ENCODE data around the gene LAPTM5.

The LAPTM5 gene

DNA sequence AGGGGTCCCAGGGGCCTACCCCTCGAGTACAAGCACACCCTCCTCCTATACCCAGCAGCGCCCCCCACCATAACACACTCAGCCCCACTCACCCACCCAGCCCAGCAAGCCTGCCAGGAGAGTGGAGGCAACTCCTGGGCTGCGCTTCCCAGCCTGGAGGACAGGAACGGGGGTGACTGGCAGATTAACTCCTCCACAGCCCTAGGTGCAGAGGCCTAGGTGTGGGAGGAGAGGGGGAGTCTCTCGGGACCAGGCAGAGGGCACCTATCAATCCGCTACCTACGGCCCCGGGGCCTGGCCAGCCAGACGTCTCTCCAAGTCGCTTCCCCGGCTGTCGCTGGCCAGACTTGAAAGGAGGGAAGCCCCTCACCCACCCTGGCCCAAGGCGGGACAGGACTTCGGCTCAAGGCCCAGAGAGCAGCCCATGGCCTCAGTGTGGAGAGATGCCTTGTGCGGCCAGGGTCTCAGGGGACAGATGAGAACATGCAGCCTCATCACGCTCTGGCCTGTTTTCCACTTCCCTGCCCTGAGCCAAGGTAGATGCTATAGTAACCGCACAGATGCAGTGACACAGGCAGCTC is 59.1 kb downstream of the LAPTM5 start:
- TF ChIP-seq MYC (IDR thresholded peaks at IDR 0.05; ENCODE audit: low read depth, low read length), result no peak
- TF ChIP-seq, protein P1, sequence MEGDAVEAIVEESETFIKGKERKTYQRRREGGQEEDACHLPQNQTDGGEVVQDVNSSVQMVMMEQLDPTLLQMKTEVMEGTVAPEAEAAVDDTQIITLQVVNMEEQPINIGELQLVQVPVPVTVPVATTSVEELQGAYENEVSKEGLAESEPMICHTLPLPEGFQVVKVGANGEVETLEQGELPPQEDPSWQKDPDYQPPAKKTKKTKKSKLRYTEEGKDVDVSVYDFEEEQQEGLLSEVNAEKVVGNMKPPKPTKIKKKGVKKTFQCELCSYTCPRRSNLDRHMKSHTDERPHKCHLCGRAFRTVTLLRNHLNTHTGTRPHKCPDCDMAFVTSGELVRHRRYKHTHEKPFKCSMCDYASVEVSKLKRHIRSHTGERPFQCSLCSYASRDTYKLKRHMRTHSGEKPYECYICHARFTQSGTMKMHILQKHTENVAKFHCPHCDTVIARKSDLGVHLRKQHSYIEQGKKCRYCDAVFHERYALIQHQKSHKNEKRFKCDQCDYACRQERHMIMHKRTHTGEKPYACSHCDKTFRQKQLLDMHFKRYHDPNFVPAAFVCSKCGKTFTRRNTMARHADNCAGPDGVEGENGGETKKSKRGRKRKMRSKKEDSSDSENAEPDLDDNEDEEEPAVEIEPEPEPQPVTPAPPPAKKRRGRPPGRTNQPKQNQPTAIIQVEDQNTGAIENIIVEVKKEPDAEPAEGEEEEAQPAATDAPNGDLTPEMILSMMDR (IDR thresholded peaks at IDR 0.05; ENCODE audit: low read depth, low read length), result no peak
- TF ChIP-seq POLR2A (IDR thresholded peaks at IDR 0.05; ENCODE audit: extremely low read depth, insufficient read length), result no peak
- TF ChIP-seq, protein P2, sequence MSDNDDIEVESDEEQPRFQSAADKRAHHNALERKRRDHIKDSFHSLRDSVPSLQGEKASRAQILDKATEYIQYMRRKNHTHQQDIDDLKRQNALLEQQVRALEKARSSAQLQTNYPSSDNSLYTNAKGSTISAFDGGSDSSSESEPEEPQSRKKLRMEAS (IDR thresholded peaks at IDR 0.05; ENCODE audit: low read depth, low read length), result no peak
- no peak for DNase-seq (ENCODE audit: low read depth)
- H3K4me3 ChIP-seq (ENCODE audit: low read depth, low read length), result no peak overlapping the region

DNA sequence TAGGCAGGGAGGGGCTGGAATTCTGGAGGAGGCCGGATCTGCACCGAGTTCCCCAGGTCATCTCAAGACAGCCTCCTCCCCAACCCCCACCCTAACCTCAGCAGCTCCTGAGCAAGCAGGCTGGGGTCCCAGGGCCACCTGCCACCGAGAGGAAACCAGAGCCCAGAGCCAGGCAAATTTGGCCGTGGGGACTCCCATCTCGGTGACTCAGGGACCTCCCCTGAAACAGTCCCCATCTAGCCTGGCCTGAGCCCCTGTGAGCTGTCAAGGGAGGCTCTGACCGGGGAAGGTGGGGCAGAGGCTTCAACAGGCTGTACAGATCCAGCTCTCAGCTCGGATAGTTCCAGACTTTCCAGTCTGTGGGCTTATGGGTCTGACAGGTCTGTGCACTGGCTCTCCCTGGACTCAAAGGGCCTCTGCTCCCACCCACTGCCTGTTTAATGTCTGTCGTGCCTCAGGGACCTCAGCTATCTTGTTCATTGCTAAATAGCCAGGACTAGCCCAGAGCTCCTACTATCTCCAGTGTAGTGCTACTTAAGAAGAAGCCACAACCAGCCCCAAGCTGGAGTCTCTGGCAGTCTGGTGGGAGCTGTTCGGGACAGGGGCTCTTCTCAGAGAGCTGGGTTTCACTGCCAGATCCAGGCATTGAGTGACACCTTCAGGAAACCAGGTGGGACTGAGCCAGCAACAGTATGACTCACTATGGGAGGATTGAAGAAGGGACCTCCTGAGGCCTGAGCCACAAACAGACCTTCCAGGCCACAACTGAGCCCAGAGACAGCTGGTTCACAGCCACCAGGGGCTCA is 59.8 kb downstream of the LAPTM5 start:
- no peak overlapping the region for H3K4me3 ChIP-seq (ENCODE audit: low read depth, low read length)
- TF ChIP-seq POLR2A (IDR thresholded peaks at IDR 0.05; ENCODE audit: extremely low read depth, insufficient read length) (no peak), MYC (IDR thresholded peaks at IDR 0.05; ENCODE audit: low read depth, low read length) (no peak)
- TF ChIP-seq, protein P2 (IDR thresholded peaks at IDR 0.05; ENCODE audit: low read depth, low read length), result no peak
- TF ChIP-seq, protein P1 (IDR thresholded peaks at IDR 0.05; ENCODE audit: low read depth, low read length), result no peak
- DNase-seq (ENCODE audit: low read depth), result no peak

DNA sequence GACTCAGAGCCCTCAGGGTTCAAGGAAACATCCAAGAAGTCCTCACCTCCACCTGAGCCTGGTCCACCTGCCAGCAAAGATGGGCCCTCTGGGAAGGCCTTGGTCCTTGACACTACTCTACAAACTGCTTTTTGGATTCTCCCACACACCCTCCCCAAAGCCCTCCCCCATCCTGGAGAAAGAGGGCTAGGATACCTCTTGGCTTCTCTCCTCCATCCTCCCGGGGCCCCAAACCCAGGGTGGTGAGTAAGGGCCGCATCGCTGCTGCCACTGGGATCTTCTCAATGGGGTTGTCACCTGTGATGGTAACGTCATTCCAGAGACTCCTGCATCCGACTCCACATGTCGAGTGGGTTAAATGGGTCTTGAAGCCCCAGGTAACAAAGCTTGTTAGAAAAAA is 60.7 kb downstream of the LAPTM5 start:
- no peak overlapping the region for H3K4me3 ChIP-seq (ENCODE audit: low read depth, low read length)
- TF ChIP-seq MYC (IDR thresholded peaks at IDR 0.05; ENCODE audit: low read depth, low read length), result no peak
- TF ChIP-seq POLR2A (IDR thresholded peaks at IDR 0.05; ENCODE audit: extremely low read depth, insufficient read length), result no peak
- no peak for DNase-seq (ENCODE audit: low read depth)

DNA sequence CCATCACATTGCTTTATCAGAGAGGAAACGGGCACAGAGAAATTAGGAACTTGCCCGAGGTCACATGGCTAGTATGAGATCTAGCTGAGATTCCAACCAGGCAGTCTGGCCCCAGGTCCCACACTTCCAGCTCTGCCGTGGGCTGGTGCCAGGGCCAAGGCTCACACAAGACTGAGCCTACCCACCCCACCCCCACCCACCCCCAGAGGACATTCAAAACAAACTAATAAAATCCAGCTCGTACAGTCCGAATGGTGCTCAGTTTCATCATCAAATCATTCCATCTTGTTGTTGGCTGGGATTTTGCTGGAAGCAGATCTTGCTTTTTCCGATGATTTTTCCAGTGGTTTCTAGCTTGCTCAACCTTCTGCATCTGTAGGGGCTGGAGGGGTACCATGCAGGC is 62.1 kb downstream of the LAPTM5 start:
- TF ChIP-seq POLR2A (IDR thresholded peaks at IDR 0.05; ENCODE audit: extremely low read depth, insufficient read length) (no peak), MYC (IDR thresholded peaks at IDR 0.05; ENCODE audit: low read depth, low read length) (no peak)
- TF ChIP-seq, protein P1 (IDR thresholded peaks at IDR 0.05; ENCODE audit: low read depth, low read length), result no peak
- TF ChIP-seq, protein P2 (IDR thresholded peaks at IDR 0.05; ENCODE audit: low read depth, low read length), result no peak
- H3K4me3 ChIP-seq (ENCODE audit: low read depth, low read length), result no peak overlapping the region
- DNase-seq (ENCODE audit: low read depth), result no peak

DNA sequence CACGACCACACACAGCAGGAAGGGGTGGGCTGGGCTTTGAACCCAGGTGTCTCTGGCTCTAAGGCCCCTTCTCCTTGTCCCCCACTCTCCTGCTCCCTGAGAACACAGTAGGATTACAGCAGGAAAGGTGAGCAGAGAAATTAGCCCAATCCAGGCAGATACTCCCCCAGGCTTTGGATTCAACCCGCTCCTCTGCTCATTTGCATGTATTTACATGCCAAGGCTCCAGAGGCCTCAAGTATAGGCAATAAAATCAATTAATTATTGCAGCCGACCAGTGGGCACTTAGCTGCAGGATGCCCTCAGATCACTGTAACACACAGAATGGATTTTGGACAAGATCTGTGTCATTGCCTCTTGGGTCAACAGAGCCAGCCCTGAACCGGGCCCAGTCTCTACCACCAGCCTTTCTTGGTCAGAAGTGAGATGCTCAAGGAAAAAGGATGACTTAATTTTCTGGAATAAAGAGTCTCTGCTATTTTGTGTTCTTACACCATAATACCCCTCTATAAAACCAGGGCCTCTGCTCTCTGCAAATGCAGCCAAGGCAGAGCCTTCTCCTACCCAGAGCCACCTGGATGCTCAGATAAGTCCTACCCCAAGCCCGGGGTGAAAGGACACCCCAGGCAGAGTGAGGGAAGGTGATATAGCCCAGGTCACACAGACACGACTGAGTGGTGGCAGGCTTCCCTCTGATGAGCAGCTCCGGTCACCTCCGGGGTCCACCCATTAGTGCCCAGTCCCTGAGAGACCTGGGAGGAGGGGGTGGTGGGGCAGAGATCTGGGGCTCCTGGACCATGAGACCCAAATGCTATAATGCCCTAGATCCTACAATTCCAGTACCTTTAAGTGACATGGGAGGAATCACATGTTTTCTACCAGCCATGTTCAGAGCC is 63.0 kb downstream of the LAPTM5 start:
- no peak for DNase-seq (ENCODE audit: low read depth)
- H3K4me3 ChIP-seq (ENCODE audit: low read depth, low read length), result no peak overlapping the region
- TF ChIP-seq, protein P2 (IDR thresholded peaks at IDR 0.05; ENCODE audit: low read depth, low read length), result no peak
- TF ChIP-seq MYC (IDR thresholded peaks at IDR 0.05; ENCODE audit: low read depth, low read length) (no peak), POLR2A (IDR thresholded peaks at IDR 0.05; ENCODE audit: extremely low read depth, insufficient read length) (no peak)
- TF ChIP-seq, protein P1 (IDR thresholded peaks at IDR 0.05; ENCODE audit: low read depth, low read length), result no peak
